AG08396 (cell line): ENCODE results near the gene ATF7IP2.
"Not testable (repeated sequence)": the region's sequence is repeated elsewhere in the genome, so short reads cannot be mapped to it uniquely, and the experiment has no call there.

Experiments used
- DNase-seq: peaks from one replicate; pipeline ENCODE4 v3.0.0; 2012; ENCODE audit warnings: low spot score, mixed read lengths

Gene ATF7IP2

DNA sequence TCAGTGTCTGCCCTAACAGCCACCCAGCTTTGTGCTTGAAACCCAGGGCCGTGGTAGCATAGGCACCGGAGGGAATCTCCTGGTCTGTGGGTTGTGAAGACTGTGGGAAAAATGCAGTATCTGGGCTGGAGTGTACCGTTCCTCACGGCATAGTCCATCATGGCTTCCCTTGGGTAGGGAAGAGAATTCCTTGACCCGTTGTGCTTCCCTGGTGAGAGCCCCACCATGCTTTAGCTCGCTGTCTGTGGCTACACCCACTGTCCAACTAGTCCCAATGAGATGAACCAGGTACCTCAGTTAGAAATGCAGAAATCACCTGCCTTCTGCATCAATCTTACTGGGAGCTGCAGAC lies 67.3 kb downstream of the ATF7IP2 start:
- no peak for DNase-seq

DNA sequence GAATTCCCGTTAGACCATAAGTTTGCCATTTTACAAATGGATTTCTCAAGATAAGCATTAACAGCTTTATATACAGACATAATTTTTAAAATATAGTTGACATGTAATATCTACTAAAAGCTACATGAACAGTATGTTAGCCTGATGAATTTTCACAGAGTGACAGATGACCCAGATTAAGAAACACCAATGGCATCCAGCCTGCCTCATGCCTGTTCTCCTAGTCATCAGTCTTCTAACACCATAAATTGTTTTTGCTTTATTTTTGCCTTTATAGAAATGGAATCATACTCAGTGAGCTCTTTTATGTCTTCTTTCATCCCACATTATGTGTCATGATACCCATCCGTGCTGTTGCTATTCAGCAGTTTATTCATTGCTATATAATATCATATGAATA lies 80.0 kb downstream of the ATF7IP2 start:
- DNase-seq: peak; percentile 5

DNA sequence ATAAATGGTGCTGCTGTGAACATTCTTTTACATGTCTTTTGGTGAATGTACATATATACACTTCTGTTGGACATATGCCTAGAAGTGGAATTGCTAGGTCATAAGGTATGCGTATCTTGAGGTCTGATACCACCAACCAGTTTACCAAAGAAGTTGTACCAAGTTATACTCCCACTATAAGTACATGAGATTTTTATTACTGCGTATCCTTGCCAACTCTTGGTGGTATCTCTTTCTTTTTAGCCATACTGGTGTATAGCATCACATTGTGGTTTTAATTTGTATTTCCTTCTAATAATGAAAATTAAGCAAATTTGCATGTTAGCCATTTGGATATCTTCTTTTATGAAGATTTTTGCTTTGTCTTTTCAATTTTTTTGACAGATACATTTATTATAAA lies 80.5 kb downstream of the ATF7IP2 start:
- no peak for DNase-seq

DNA sequence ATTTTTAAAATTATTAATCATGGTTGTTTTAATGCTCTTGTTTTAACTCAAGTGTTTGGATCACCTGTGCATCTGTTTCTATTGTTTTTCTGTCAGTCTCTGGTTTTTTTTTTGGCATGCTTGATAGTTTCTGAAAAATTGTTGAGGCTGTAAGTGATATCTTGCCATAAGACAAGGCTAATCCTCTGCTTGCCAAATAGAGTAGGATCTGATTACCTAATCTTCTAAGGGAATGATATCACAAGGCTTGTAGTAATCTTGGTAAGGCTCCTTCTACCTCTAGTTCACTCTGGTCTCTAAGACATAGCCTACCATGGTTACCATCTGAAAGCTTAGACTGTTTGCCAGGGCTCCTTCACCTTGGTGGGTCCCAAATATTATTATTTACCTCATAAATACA lies 81.0 kb downstream of the ATF7IP2 start:
- no peak for DNase-seq

DNA sequence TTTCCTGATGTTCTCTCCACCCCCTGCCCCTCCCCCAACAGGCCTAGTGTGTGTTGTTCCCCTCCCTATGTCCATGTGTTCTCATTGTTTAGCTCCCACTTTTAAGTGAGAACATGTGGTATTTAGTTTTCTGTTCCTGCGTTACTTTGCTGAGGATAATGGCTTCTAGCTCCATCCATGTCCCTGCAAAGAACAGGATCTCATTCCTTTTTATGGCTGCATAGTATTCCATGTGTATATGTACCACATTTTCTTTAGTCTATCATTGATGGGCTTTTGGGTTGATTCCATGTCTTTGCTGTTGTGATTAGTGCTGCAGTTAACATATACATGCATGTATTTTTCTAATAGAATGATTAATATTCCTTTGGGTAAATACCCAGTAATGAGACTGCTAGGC lies 90.8 kb downstream of the ATF7IP2 start:
- DNase-seq: not testable (repeated sequence)

DNA sequence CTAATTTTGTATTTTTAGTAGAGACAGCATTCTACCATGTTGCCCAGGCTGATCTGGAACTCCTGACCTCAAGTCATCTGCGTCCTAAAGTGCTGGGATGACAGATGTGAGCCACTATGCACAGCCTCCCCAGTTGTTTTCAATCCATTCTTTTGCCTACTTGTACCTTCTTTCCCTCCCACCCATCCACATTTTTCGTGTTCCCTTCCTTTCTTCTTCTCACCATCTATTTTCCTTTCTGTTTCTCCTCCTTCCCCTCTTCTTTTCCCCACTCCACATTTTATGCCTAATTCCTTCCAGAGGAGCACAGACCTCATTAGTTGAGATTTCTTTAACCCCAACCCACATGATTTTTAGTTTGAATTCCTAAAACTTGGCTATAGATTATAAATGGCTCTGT lies 94.3 kb downstream of the ATF7IP2 start:
- no peak for DNase-seq

DNA sequence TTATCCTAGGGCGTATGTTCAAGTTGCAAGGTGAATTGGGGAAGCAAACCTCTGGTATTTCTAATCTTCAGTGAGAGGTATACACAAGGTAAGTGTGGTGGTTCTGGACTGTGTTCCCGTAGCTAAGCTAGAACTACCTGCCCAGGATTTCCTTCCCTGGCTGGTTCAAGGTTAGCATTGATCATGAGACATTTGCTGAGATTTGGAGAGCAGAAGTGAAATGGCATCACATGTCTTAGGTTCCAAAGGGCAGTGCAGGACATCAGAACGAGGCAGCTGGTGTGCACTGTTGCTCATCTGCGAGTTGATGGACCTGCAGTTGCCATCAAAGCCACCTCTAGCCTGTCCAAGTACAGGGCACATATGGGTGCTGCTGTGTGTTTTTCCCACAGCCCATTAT lies 99.3 kb downstream of the ATF7IP2 start:
- no peak for DNase-seq

DNA sequence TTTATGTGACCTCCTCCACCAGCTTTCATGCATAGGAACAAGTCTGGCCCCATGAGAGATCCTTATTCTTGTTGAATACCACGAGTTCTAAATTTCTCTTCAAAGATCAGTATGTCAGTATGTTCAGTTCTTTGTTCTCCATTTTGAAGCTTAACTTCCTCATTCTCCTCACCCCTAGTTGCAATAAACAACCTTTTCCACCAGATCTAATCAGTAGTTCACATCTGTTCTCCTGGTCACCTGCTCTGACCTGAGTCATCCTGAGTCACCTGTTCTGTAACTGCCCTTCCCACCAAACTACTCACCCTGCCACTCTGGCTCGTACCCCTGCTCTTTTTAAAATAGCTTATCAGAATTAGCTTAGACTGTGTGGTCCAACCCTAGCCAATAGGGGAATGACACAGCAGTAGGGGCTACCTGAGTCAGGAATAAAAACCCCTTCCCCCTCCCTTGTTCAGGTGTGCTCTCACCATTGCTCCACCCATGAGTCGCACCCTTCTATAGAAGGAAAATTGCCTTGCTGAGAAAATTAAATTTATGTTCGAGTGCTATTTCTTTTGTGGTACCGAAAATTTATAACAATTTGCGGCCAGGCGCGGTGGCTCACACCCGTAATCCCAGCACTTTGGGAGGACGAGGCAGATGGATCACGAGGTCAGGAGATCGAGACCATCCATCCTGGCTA lies 100.0 kb downstream of the ATF7IP2 start:
- no peak for DNase-seq

DNA sequence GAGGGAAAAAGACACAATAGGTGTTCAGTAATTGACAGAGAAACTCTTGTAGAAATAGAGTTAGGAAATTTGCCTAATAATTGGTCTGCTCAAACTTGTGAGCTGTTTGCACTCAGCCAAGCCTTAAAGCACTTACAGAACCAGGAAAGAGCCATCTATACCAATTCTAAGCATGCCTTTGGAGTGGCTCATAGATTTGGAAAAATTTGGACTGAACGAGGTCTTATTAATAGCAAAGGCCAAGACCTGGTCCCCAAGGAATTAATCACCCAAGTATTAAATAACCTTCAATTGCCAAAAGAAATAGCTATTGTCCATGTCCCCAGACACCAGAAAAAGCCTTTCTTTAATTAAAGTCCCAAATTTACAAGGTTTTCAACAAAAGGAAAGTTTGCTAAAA lies 104.3 kb downstream of the ATF7IP2 start:
- DNase-seq: no peak

DNA sequence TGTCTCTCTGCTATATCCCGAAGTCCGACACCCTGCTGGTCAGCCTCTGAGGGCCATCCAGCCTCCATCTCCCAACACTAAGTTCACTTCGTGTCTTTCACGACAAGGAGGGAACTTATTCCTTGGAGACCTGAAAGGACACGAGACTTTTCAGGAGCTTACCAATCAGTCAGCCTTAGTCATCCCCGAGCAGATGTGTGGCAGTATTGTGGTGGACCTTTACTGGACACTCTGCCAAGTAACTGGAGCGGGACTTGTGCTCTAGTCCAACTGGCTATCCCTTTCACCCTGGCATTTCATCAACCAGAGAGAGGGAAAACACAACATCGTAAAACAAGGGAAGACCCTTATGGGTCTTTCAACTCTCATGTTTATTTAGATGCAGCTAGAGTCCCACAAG lies 107.4 kb downstream of the ATF7IP2 start:
- no peak for DNase-seq

DNA sequence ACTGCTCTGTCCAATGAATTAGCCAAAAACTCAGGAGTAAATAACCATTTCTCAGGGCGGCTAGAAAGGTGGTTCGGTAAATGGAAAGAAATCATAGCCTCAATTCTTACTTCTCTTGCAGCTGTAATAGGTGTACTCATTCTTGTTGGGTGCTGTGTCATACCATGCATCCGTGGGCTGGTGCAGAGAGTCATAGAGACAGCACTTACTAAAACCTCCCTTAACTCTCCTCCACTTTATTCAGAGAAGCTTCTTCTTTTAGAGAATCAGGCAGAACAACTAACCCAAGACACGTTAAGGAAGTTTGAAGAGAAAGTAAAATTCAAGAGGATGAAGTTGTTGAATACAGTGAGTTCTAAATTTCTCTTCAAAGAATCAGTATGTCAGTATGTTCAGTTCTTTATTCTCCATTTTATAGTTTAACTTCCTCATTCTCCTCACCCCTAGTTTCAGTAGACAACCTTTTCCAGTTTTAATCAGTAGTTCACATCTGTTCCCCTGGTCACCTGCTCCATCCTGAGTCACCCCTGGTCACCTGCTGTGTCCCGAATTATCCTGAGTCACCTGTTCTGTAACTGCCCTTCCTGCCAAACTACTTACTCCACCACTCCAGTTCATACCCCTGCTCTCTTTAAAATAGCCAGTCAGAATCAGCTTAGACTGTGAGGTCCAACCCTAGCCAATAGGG lies 108.6 kb downstream of the ATF7IP2 start:
- no peak for DNase-seq

DNA sequence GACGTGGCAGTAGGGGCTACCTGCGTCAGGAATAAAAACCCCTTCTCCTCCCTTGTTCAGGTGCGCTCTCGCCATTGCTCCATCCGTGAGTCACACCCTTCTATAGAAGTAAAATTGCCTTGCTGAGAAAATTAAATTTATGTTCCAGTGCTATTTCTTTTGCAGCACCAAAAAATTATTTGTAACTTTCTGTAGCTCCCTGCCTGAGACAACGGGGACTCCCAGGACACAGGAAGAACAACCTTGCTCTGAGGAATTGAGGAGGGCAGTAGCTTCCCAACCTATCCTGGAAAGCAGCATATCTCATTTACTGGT lies 109.1 kb downstream of the ATF7IP2 start:
- DNase-seq: no peak

DNA sequence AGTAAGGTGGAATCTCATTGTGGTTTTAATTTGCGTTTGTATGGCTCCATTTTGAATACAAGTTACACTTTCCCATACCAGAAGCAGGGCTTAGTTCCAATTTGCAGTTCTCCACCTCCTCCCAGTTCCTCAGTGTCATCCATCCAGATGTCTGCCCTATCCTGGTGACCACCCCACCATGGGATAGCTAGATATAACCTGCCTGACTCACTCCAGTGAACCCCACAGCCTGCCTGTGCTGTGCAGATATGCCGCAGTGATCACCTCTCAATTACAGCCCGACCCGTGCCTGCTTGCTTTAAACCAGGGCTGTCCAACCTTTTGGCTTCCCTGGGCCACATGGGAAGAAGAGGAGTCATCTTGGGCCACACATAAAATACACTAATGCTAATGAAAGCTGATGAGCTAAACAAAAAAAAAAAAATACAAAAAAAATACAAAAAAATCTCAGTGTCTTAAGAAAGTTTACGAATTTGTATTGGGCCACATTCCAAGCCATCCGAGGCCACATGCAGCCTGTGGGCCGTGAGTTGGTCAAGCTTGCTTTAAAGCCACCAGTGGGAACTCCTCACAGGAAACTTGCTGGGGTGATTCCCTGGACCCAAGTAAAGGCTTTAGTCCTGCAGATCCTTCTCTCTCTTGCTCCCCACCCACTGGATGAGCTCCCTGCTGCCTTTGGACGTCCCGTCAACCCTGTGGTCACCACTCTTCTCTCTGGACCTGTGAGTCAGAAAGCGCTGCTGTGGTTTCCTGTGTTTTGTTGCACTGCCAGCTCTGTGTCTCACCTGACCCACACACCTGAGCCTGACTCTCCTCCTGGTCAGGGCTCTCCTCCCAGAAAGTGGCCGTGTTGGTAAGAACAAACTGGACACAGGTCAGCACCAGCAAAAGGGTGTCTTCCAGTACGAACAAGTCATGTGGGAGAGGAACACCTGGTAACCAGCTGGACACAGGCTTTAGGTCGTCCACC lies 111.6 kb downstream of the ATF7IP2 start:
- DNase-seq: no peak

DNA sequence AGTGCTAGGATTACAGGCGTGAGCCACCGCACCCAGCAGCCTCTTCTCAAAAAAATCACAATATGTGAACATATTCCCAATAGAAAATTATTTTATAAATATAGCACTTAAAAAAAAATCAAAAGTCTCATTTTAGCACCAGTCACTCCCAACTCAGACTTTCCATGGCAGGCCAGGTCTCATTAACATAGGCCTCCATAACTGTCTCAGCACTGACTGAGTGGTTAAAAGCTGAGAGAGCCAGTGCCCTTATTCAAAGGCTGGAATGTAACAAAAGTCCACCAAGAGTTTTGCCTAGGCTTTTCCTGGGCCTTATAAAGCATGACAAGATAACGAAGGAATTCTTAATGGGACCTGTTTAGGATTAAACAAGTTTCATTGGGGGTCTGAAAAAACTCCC lies 114.7 kb downstream of the ATF7IP2 start:
- DNase-seq: no peak

DNA sequence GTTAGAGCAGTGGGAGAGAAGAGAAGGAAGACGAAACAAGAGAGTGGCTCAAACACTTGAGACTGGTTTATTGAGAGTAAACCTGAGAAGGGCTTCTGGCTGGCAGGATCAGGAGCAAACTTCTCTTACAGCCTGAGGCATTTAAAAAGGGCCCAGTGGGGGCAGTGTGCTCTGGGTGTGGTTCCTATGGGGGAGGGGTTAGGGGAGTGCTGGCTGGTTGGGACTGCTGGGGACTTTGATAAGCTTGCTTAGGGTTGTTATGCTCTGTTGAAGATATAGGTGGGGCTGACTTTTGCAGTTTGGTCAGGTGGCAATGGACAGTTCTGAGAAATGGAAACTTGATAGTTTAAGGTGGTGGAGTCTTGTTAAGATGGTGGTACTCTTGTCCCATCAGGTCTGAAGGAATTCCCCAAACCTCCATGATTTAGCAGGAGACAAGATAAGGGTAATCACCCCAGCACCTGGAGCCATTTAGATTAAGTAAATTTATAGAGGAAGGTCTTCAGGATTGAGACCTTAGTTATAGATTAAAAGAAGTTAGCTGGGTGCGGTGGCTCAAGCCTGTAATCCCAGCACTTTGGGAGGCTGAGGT lies 115.3 kb downstream of the ATF7IP2 start:
- no peak for DNase-seq

DNA sequence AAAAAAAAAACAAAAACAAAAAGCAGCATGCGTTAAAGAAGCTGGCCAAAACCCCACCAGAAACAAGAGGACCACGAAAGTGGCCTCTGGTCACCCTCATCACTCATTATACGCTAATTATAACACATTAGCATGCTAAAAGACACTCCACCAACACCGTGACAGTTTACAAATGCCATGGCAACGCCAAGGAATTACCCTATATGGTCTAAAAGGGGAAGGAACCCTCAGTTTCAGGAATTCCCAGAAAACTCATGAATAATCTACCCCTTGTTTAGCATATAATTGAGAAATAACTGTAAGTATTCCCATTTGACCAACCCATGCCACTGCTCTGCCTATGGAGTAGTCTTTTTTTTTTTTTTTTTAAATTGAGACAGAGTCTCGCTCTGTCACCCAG lies 116.9 kb downstream of the ATF7IP2 start:
- DNase-seq: no peak

DNA sequence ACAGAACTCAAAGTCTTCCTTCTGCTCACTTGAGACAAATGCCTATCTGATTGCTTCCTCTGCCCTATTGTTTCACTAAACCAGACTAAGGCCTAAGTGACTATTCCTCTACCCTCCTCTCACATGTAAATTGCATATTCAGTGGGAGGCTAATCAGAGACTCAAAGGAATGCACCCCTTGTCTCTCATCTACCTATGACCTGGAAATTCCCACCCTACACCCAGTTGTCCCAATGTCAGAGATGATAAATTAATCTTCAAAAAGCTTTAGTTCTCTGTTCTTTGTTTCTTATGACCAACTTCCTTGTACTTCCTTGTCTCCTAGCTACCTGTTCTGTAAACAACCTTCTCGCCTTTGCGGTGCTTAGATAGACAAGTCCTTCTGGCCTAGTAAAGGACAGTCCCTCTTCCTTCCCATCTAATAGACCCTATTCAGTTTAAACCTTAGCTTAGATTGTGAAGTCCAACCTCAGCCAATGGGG lies 118.6 kb downstream of the ATF7IP2 start:
- no peak for DNase-seq

DNA sequence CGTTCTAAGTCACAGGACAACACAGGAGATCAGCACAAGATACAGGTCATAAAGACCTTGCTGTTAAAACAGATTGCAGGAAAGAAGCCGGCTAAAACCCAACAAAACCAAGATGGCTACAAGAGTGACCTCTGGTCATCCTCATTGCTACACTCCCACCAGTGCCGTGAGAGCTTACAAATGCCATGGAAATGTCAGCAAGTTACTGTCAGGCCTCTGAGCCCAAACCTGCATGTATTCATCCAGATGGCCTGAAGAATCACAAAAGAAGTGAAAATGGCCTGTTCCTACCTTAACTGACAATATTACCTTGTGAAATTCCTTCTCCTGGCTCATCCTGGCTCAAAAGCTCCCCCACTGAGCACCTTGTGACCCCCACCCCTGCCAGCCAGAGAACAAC lies 119.4 kb downstream of the ATF7IP2 start:
- not testable (repeated sequence) for DNase-seq

DNA sequence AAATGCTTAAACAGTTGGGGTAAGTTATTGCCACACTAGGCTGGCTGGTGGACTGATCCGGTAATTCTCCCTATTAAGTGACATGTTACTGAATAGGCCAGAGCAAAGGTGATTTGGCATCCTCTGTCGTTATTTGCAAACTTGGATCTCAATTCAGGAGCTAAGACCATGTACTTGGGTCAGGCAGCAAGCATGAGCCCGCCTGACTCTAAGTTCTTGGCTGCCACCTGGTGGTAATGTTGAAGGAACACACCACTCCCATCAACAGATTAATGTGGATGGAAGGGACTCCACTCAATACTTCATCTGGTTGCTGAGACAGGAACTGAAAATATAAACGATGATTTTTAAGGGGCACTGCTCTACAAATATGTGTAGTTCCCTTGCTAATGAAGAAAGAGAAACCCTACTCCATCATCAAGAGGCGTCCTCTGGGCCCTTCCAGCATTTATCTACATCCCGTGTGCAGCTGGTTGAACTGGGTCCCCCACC lies 123.7 kb downstream of the ATF7IP2 start:
- DNase-seq: peak; percentile 78

DNA sequence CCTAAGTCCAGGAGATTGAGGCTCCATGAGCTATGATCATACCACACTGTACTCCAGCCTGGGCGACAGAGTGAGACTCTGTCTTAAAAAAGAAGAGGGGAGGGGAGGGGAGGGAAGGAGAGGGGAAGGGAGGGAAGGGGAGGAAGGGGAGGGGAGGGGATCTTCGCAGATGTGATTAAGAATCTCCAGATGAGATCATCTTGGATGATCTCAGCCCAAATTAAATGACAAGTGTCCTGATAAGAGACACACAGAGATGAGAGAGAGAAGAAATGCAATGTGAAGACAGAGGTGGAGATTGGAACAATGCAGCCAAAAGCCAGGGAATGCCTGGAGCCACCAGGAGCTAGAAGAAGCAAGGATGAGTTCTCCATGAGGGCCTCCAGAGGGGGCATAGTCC lies 124.4 kb downstream of the ATF7IP2 start:
- no peak for DNase-seq

DNA sequence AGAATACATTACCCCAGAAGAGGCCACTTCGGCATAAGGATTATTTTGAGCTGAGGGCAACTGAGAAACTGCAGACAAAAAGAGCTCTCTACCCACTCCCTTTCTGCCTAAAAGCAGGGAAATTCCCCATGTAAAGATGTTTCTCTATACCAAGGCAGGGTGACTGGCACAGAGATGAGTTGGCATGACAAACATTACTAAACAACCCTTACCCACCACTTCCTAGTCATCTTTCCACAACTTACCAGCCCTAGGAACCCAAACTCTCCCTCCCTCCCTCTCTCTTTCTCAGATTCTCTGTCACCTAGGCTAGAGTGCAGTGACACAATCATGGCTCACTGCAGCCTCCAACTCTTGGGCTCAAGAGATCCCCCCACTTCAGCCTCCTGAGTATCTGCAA lies 126.0 kb downstream of the ATF7IP2 start:
- no peak for DNase-seq

DNA sequence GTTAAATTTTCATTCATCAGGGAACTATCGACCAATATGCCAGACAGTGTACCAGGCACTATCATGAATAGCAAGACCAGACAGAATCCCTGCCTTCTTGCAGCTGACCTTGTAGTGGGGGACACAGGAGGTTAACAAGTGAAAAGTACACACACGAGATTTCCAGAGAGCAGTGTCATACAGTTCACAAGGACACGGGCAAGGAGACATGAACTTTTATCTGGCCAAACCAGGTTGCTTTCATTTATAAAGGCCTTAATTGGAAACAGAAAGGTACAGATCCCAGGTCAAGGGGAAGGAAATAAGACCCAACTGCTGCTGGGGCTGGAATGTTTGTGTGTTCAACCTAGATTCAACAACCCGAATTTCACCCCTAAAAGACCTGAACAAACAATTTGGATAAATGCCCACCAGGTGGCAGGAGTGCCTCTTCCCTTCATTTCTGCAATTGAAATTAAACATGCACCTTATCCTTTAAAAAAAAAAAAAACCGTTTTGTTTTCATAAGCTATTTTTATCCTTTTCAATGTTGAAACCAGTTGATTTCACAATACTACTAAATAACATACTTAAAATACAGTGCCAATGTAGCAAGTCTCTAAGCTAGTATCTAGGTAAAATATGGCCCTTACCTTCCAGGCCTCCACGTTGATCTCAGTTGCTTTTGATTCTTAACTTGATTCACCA lies 128.7 kb downstream of the ATF7IP2 start:
- peak; percentile 54 for DNase-seq
